ENCODE data around the gene TNNT1. TPM values are rescaled to one million over a fixed set of nuclear protein-coding genes. Genes with fewer than 3 reads are reported as not detected.

Gene TNNT1, protein sequence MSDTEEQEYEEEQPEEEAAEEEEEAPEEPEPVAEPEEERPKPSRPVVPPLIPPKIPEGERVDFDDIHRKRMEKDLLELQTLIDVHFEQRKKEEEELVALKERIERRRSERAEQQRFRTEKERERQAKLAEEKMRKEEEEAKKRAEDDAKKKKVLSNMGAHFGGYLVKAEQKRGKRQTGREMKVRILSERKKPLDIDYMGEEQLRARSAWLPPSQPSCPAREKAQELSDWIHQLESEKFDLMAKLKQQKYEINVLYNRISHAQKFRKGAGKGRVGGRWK
- 187 TPM for polyA plus RNA-seq (2013, experiment 1 of 4)
- polyA plus RNA-seq (2013, experiment 2 of 4), result 206 TPM
- 145 TPM for polyA plus RNA-seq (2013, experiment 3 of 4)
- polyA plus RNA-seq (2013, experiment 4 of 4), result 178 TPM

GRCh38 chr19:55149078-55150003 lies at the start of gene TNNT1:
TSS of gene TNNT1 (minus strand) at chr19:55149206. CDS start at chr19:55147157, 2,049 bp downstream.
- no peaks in the 10 kb centered on the region for H3K27me3 ChIP-seq (ENCODE audit: control insufficient read depth, insufficient read depth, low read length, poor library complexity, severe bottlenecking)
- peaks cover 3% of the 10 kb centered on the region for H3K36me3 ChIP-seq (ENCODE audit: control insufficient read depth, insufficient read depth, low read length)
- no peaks in the 10 kb centered on the region for H3K9me3 ChIP-seq (ENCODE audit: control insufficient read depth, low read length)
- peaks cover 14% of the 10 kb centered on the region for H3K4me1 ChIP-seq (ENCODE audit: control insufficient read depth, insufficient read depth, low read length)
- peak within 1 kb of the TSS; percentile 23 for H3K4me3 ChIP-seq (ENCODE audit: insufficient read depth, low read depth, low read length)
- peak within 1 kb of the TSS; percentile 32 for H3K27ac ChIP-seq (ENCODE audit: insufficient read depth, low read depth, low read length, poor library complexity, severe bottlenecking)
- 8 to 10% methylated on average over 15 to 16 of the region's 18 CpGs for WGBS, 2 experiments

DNA sequence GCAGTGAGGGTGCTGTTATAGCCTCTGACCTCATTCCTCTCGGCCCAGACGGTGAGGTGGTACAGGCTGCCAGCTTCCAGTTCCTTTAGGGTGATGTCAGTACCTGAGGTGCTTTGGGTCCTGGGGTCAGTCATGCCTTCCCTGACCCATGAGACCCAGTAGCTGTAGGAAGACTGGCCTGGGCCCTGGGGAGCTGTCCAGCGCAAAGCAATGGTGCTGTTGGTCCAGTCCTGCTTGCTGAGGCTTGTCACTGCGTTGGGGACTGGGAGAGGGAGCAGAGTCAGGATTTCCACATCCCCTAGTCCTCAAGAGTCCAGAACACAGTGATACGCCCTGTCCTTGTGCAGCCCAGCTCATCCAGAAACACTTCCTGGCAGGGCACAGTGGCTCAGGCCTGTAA lies 49.6 kb upstream of the TNNT1 start:
- H3K9me3 ChIP-seq (ENCODE audit: control insufficient read depth, low read length), result no peaks in the 10 kb centered on the region
- 80 to 82% methylated on average over 5 of the region's 5 CpGs for WGBS, 2 experiments
- no peaks in the 10 kb centered on the region for H3K4me1 ChIP-seq (ENCODE audit: control insufficient read depth, insufficient read depth, low read length)
- H3K27ac ChIP-seq (ENCODE audit: insufficient read depth, low read depth, low read length, poor library complexity, severe bottlenecking), result no peak overlapping the region
- no peak overlapping the region for H3K4me3 ChIP-seq (ENCODE audit: insufficient read depth, low read depth, low read length)
- no peaks in the 10 kb centered on the region for H3K36me3 ChIP-seq (ENCODE audit: control insufficient read depth, insufficient read depth, low read length)
- H3K27me3 ChIP-seq (ENCODE audit: control insufficient read depth, insufficient read depth, low read length, poor library complexity, severe bottlenecking), result no peaks in the 10 kb centered on the region

DNA sequence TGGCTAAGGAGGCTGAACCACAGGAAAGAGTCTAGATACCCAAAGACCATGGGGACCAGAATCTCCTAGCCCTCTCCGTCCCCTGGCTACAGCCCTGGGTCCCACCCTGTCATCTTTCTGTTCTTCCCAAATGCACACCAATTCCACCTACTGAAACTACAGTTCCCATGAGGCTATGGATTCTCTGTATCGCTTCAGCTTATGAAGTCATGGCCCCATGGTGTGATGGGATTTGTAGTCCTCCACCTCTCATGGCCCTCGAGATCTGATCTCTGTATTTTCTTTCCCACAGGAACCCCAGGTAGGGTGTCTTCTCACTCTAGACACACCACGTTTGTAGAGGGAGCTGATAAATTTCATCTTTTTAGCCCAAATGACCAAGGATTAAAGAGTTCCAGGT lies 48.5 kb upstream of the TNNT1 start:
- H3K27me3 ChIP-seq (ENCODE audit: control insufficient read depth, insufficient read depth, low read length, poor library complexity, severe bottlenecking), result no peaks in the 10 kb centered on the region
- no peaks in the 10 kb centered on the region for H3K9me3 ChIP-seq (ENCODE audit: control insufficient read depth, low read length)
- no peaks in the 10 kb centered on the region for H3K36me3 ChIP-seq (ENCODE audit: control insufficient read depth, insufficient read depth, low read length)
- H3K4me1 ChIP-seq (ENCODE audit: control insufficient read depth, insufficient read depth, low read length), result no peaks in the 10 kb centered on the region
- H3K27ac ChIP-seq (ENCODE audit: insufficient read depth, low read depth, low read length, poor library complexity, severe bottlenecking), result no peak overlapping the region
- H3K4me3 ChIP-seq (ENCODE audit: insufficient read depth, low read depth, low read length), result no peak overlapping the region
- WGBS, 2 experiments, result 75 to 77% methylated on average over 4 of the region's 4 CpGs

DNA sequence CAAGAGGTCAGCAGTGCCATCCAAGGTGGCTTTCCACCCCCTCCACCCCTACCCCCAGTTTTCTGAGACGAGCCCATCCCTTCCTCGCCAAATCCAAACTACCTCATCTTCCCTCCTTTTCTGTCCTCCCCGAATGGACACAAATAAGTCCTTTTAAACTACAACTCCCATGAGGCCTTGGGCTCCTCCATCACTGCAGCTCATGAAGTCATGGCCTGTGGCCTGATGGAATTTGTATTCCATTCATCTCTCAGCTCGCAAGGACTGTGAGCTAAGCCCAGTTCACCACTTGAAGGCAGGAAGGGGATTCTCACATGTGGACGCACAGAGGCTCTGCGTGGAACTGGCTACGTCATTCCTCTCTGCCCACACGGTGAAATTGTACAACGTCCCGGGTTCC lies 47.8 kb upstream of the TNNT1 start:
- WGBS, 2 experiments, result 92% methylated on average over 10 of the region's 10 CpGs
- H3K4me3 ChIP-seq (ENCODE audit: insufficient read depth, low read depth, low read length), result no peak overlapping the region

GRCh38 chr19:55193481-55193880 lies 44.5 kb upstream of the TNNT1 start:
- no peaks in the 10 kb centered on the region for H3K27me3 ChIP-seq (ENCODE audit: control insufficient read depth, insufficient read depth, low read length, poor library complexity, severe bottlenecking)
- no peak overlapping the region for H3K4me3 ChIP-seq (ENCODE audit: insufficient read depth, low read depth, low read length)
- H3K9me3 ChIP-seq (ENCODE audit: control insufficient read depth, low read length), result no peaks in the 10 kb centered on the region
- no peaks in the 10 kb centered on the region for H3K36me3 ChIP-seq (ENCODE audit: control insufficient read depth, insufficient read depth, low read length)
- no peak overlapping the region for H3K27ac ChIP-seq (ENCODE audit: insufficient read depth, low read depth, low read length, poor library complexity, severe bottlenecking)
- H3K4me1 ChIP-seq (ENCODE audit: control insufficient read depth, insufficient read depth, low read length), result no peaks in the 10 kb centered on the region
- 90 to 91% methylated on average over 12 of the region's 12 CpGs for WGBS, 2 experiments

More for the DNA sequence above, 47.8 kb upstream of the TNNT1 start:
- Histone ChIP-seq H3K27ac (ENCODE audit: insufficient read depth, low read depth, low read length, poor library complexity, severe bottlenecking) (no peak overlapping the region), H3K9me3 (ENCODE audit: control insufficient read depth, low read length) (no peaks in the 10 kb centered on the region), H3K4me1 (ENCODE audit: control insufficient read depth, insufficient read depth, low read length) (no peaks in the 10 kb centered on the region), H3K27me3 (ENCODE audit: control insufficient read depth, insufficient read depth, low read length, poor library complexity, severe bottlenecking) (no peaks in the 10 kb centered on the region), H3K36me3 (ENCODE audit: control insufficient read depth, insufficient read depth, low read length) (no peaks in the 10 kb centered on the region)

GRCh38 chr19:55189403-55189835 lies 40.4 kb upstream of the TNNT1 start:
- H3K4me1 ChIP-seq (ENCODE audit: control insufficient read depth, insufficient read depth, low read length), result no peaks in the 10 kb centered on the region
- H3K27me3 ChIP-seq (ENCODE audit: control insufficient read depth, insufficient read depth, low read length, poor library complexity, severe bottlenecking), result no peaks in the 10 kb centered on the region
- 78 to 79% methylated on average over 15 of the region's 15 CpGs for WGBS, 2 experiments
- H3K4me3 ChIP-seq (ENCODE audit: insufficient read depth, low read depth, low read length), result no peak overlapping the region
- H3K36me3 ChIP-seq (ENCODE audit: control insufficient read depth, insufficient read depth, low read length), result no peaks in the 10 kb centered on the region
- no peak overlapping the region for H3K27ac ChIP-seq (ENCODE audit: insufficient read depth, low read depth, low read length, poor library complexity, severe bottlenecking)
- no peaks in the 10 kb centered on the region for H3K9me3 ChIP-seq (ENCODE audit: control insufficient read depth, low read length)

DNA sequence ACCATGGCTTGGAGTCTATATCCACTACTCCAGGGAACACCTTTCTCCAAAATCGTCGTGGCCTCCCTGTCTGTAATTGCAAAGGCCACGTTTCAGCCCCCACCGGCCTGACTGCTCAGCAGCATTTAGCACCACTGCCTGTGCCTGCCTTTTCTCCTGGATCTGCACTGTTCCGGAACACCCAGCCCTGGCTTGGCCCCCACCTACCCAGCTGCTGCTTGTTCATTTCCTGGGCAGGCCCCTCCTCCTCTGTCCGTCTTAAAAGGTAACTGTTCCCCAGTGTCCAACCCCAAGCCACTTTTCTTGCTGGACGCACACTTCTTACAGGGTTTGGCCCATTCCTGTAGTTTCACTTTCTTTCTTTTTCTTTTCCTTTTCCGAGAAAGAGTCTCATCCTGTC lies 39.6 kb upstream of the TNNT1 start:
- H3K4me1 ChIP-seq (ENCODE audit: control insufficient read depth, insufficient read depth, low read length), result no peaks in the 10 kb centered on the region
- WGBS, 2 experiments, result 80 to 82% methylated on average over 8 of the region's 8 CpGs
- H3K27me3 ChIP-seq (ENCODE audit: control insufficient read depth, insufficient read depth, low read length, poor library complexity, severe bottlenecking), result no peaks in the 10 kb centered on the region
- no peaks in the 10 kb centered on the region for H3K36me3 ChIP-seq (ENCODE audit: control insufficient read depth, insufficient read depth, low read length)
- no peaks in the 10 kb centered on the region for H3K9me3 ChIP-seq (ENCODE audit: control insufficient read depth, low read length)
- no peak overlapping the region for H3K4me3 ChIP-seq (ENCODE audit: insufficient read depth, low read depth, low read length)
- no peak overlapping the region for H3K27ac ChIP-seq (ENCODE audit: insufficient read depth, low read depth, low read length, poor library complexity, severe bottlenecking)

- H3K9me3 ChIP-seq (ENCODE audit: control insufficient read depth, low read length), result no peaks in the 10 kb centered on the region
- no peak overlapping the region for H3K27ac ChIP-seq (ENCODE audit: insufficient read depth, low read depth, low read length, poor library complexity, severe bottlenecking)
- H3K4me3 ChIP-seq (ENCODE audit: insufficient read depth, low read depth, low read length), result no peak overlapping the region
- H3K4me1 ChIP-seq (ENCODE audit: control insufficient read depth, insufficient read depth, low read length), result no peaks in the 10 kb centered on the region
- 87 to 88% methylated on average over 12 of the region's 12 CpGs for WGBS, 2 experiments
- H3K36me3 ChIP-seq (ENCODE audit: control insufficient read depth, insufficient read depth, low read length), result no peaks in the 10 kb centered on the region
- peaks cover 17% of the 10 kb centered on the region for H3K27me3 ChIP-seq (ENCODE audit: control insufficient read depth, insufficient read depth, low read length, poor library complexity, severe bottlenecking)
These were observed 37.1 kb upstream of the TNNT1 start for GRCh38 chr19:55186080-55186479.

GRCh38 chr19:55181740-55182139 lies 32.7 kb upstream of the TNNT1 start:
- Histone ChIP-seq H3K27ac (ENCODE audit: insufficient read depth, low read depth, low read length, poor library complexity, severe bottlenecking) (no peak overlapping the region), H3K9me3 (ENCODE audit: control insufficient read depth, low read length) (no peaks in the 10 kb centered on the region), H3K27me3 (ENCODE audit: control insufficient read depth, insufficient read depth, low read length, poor library complexity, severe bottlenecking) (peaks cover 46% of the 10 kb centered on the region), H3K4me1 (ENCODE audit: control insufficient read depth, insufficient read depth, low read length) (peaks cover 9% of the 10 kb centered on the region), H3K36me3 (ENCODE audit: control insufficient read depth, insufficient read depth, low read length) (no peaks in the 10 kb centered on the region), H3K4me3 (ENCODE audit: insufficient read depth, low read depth, low read length) (no peak overlapping the region)
- WGBS, 2 experiments, result 82 to 84% methylated on average over 20 of the region's 20 CpGs

All from ectodermal cell (in vitro differentiated cells).